GM18909 (cell line): Measurements from ENCODE around the gene SMOC2.

Experiments used
- ATAC-seq: cut with Tn5 transposase; IDR thresholded peaks from one replicate; pipeline ENCODE4 v1.9.1; 2021; ENCODE audit warnings: mild to moderate bottlenecking; ENCODE audit not compliant: unreplicated experiment, poor library complexity

The SMOC2 gene

DNA sequence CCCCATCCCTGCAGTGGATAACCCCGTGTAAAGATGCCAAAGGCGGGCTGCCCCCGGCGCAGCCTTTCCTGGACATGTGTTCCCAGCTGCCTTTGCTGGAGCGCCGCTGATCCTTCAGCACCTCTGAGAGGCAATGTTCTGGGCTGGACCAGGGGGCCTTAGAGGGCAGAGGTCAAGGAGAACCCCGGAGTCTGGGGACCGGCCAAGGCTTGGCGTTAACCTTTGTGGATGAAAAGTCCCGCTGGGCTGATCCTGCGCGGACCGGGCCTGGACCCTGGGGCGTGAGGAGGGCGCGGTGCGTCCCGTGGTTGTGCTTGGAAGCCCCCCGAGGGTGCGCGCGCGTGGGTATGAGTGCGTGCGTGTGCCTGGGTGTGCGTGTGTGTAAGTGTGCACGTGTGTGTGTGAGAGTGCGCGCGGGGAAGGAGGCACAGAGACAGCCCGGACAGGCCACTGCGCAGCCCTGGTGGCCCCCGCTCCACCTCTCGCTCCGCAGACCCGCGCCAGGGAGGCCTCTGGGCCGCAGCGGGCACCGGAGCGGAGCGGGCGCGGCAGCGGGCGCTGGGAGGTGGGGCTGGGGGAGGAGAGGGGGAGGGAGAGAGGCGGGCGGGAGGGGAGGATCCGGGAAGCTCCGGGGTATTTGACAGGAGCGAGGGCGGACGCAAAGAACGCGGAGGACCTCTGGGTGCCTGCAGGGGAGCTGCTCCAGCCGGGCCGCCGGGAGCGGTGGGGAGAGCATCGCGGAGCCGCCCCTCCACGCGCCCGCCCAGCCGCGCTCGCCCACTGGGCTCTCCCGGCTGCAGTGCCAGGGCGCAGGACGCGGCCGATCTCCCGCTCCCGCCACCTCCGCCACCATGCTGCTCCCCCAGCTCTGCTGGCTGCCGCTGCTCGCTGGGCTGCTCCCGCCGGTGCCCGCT is at the start of gene SMOC2:
Gene SMOC2, plus strand, starts transcription at position 665 of the 914 bp plus-strand sequence. Its CDS starts 187 bp downstream, at position 852.
- ATAC-seq, result no peak

- no peak for ATAC-seq
These were observed 47.7 kb upstream of the SMOC2 start for GRCh38 chr6:168393126-168393870.

DNA sequence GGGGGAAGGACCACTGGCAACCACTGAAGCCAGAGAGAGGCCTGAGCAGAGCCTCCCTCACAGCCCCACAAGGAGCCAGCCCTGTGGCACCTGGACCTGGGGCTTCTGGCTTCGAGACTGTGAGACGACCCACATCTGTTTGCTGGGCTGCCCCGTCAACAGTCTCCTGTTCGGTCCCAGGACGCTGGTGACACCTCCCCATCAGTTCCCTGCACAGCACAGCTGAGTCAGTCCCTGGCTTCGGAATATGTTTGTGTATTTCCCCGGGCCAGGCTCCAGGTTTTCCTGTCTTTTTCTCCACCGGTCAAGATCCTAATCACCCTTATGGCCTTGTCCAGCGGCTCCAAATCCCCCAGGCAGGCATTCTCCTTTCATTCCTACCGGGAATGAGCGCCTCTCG is 46.4 kb upstream of the SMOC2 start:
- ATAC-seq, result no peak

- no peak for ATAC-seq
These were observed 45.0 kb upstream of the SMOC2 start for GRCh38 chr6:168395983-168396382.

DNA sequence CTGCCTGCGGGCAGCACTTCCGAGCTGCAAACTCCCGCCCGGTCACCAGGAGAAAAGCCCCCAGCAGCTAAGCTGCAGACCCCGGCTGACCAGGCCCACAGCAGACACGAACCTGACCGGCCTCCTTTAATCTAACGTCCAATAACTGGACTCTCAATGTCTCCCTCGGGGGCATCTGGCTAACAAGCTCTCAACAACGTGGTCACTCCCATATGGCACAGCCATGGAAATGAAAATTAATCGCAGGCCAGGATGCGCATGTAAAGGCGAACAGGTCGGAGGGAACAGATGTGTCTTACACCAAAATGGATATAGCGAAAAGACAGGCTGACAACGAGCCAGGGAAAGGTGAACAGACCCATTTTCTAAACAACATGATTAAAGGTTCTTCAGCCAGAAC is 44.4 kb upstream of the SMOC2 start:
- no peak for ATAC-seq

- ATAC-seq, result no peak
These were observed 44.0 kb upstream of the SMOC2 start for GRCh38 chr6:168397012-168397411.

- ATAC-seq, result no peak
These were observed 40.9 kb upstream of the SMOC2 start for GRCh38 chr6:168400037-168400436.

- ATAC-seq, result no peak
These were observed 37.5 kb upstream of the SMOC2 start for GRCh38 chr6:168403370-168404005.

GRCh38 chr6:168404560-168404959 is 36.4 kb upstream of the SMOC2 start:
- ATAC-seq, result no peak

DNA sequence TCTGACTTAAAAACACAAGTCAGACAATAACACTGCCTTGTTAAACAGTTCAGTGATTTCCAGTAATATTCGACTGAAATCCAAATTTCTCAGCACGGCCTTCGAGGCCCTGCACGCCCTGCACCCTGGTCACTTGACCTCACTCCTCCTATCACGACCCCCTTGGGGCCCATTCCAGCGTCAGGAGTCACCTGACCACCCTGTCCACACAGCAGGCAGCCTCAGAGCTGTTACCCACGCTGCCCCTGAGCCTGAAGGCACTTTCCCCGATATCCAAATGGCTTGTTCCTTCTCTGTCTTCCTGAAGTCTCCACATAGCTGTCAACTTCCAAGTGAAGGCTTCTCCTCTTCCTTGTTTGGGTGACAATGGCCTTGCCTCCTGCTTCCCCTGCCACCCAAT is 33.1 kb upstream of the SMOC2 start:
- ATAC-seq, result no peak

GRCh38 chr6:168408504-168409136 is 32.4 kb upstream of the SMOC2 start:
- no peak for ATAC-seq

- no peak for ATAC-seq
These were observed 30.9 kb upstream of the SMOC2 start for GRCh38 chr6:168410035-168410434.

DNA sequence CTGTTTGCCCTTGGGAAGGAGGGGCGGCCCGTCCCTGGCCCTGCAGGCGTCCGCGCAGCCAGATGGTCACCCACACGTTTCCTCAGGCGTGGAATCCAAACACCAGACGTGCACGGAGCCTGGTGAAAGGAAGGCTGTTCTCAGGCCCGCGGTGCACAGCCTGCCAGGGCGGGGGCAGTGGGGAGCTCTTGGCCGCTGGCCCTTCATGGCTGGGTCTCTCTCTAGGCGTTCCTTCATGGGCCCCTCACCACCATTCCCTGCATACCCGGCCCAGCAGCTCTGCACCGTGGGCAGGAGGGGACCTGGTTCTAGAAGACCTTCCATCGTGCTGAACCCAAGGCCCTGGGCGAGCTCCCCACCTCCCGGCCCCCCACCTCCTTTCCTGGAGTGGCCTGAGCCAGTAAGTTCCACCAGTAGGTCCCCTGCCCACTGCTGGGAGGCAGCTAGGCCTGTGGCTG is 30.4 kb upstream of the SMOC2 start:
- no peak for ATAC-seq

GRCh38 chr6:168411130-168411529 is 29.9 kb upstream of the SMOC2 start:
- no peak for ATAC-seq

DNA sequence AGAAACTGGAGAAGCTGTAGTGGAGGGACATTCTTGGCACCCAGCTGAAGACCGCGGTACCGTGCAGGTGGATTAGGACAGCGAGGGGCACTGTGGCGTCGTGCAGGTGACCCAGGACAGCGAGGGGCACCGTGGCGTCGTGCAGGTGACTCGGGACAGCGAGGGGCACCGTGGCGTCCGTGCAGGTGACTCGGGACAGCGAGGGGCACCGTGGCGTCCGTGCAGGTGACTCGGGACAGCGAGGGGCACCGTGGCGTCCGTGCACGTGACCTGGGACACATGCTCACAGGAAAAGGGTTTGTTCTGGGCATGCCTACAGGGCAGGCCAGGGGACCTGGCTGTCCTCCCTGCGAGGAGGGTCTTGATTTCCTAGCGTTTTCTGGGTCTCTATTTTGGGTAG is 29.2 kb upstream of the SMOC2 start:
- ATAC-seq, result no peak

DNA sequence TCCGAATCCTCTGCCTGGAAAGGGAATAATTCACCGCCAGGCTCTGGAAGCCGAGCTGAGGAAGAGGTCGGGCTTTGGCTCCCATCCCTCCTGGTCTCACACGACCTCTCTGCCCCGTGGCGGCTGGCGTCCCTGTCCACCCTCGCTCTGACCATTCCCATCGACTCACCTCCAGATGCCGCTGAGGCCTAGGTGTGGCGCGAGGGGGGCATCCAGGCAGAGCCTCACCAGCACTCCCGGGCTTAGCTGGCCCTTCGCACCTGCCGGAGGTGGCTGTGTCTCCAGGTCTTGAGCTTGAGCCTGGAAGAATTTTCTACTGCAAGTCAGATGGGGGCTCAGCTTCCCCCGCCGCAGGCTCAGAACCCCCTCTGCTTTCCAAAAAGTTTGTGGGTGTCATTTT is 28.5 kb upstream of the SMOC2 start:
- ATAC-seq, result no peak

GRCh38 chr6:168413018-168413720 is 27.8 kb upstream of the SMOC2 start:
- ATAC-seq, result no peak

DNA sequence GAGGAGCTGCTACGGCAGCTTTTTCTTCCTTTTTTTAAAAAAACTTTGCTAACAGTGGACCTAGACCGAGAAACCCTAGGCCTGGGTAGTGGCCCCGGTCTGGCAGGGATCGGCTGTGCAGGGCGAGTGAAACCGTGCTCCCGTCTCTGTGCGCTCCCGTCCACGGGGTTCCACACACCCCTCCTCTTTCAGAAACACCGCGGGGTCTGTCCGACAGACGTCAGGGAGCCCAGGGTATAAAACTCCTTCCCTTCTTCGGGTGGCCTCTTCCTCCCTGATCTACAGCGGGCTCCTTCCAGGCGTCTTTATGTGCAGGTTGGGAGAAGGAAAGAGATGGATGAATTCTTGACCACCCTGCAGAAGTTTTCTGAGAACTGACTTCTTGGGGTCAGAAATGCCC is 27.1 kb upstream of the SMOC2 start:
- ATAC-seq, result no peak

DNA sequence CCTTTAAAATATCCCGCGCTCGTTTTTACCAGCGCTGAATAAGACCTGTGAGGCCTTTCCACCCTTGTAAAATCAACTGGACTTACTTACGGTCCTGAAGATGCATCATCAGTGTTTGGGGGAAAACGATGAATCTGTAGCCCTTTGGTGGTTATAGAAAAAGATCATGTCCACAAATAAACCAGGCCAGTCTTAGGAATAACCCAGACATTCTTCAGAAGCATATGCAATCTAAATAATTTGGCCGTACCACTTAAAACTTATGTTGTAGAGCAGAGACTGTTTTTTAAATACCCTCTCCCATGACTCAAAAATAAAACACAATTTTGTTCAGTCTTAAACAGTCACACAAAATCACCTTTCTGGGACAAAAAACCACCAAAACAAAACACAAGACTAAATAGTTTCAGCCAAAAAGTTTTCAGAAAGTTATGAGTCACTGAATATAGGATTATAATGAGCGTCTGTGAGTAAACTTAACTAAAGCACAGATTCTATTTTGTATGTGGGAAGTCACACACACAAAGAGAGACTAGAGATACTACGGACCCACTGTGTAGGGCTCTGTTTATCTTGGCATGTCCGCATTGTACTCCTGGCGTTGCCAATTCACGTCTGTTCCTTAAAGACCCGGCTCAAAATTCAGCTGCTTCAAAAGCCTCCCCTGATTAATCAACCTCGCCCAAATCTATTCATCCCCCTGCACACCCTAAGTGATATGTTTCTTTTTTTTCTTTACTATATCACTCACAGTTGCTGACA is 26.5 kb upstream of the SMOC2 start:
- no peak for ATAC-seq
